NCI-H146 (cell line): Measurements from ENCODE around the gene HMX3.

Experiments used
- DNase-seq: peaks from one replicate; lab custom pipeline; 2025; lab: John Stamatoyannopoulos, UW

The HMX3 gene

DNA sequence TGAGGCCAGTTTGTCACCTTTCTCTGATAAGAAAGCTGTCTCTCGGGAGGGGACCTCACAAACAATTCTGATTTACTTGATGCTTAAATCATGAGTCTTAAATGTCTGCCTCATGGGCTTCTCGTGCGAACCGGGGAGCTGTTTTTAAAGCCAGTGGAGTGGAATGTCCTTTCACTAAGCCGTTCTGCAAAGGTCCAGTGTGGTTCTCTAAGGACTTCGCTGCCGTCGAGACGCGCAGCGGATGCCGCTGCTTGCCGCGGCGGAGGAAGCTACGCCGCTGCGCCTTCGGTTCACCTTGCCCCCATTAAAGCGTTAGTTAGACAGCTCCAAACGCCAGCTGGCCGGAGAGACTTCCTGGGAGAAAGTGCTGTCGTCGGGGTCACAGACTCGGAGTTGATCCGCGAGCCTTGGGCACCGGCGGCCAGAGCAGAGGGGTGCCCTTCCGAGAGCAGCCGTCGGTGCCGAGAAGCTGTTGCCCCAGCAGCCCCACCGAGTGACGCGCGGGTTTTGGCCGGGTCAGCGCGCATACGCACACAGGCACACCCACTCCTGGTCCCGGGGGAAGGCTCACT lies 1.3 kb upstream of the HMX3 start:
- DNase-seq = no peak

DNA sequence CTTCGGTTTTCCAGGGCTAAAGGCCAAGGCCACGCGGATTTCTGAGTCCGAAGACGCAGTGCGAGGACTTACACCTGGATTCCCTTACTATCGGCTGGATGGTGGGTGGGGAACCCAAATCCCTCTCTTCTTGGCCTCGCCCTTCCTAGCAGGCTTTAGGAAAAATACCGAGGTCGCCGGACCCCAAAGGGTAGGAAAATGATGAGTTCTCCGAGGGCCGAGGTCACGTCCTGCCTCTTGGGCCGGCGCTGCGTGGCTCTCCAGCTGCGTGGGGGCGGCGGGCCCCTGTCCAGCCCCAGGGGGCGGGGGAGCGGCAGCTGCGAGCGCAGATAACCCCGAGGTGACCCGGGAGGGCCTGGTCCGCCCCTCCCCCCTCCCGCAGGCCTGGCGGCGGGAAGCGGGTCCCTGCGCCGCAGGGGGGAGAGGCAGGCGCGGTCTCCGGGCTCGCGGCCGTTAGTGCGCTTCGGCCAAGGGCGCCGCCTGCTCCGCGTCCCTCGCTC lies 805 bp upstream of the HMX3 start:
- no peak for DNase-seq

DNA sequence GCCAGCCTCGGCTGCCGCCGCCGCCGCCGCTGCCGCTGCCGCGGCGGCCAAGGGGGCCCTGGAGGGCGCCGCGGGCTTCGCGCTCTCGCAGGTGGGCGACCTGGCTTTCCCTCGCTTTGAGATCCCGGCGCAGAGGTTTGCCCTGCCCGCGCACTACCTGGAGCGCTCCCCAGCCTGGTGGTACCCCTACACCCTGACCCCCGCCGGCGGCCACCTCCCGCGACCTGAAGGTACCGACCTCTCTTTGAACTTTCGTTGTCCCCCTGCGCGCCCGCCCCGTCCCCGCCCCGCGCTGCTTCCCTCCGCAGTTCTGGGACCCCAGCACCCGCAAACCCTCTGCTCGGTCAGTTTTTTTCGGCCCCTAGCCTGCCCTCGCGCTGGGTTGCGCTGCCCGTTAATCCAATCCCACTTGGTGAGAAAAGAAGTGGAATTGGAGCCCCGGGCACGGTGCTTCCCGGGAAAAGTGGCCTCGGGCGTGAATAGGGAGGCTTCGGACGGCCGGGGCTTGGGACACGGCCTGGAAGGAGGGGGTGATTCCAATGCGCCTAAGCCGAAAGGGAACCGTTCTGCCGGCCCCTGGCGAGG lies 543 bp downstream of the HMX3 start:
- DNase-seq = no peak

DNA sequence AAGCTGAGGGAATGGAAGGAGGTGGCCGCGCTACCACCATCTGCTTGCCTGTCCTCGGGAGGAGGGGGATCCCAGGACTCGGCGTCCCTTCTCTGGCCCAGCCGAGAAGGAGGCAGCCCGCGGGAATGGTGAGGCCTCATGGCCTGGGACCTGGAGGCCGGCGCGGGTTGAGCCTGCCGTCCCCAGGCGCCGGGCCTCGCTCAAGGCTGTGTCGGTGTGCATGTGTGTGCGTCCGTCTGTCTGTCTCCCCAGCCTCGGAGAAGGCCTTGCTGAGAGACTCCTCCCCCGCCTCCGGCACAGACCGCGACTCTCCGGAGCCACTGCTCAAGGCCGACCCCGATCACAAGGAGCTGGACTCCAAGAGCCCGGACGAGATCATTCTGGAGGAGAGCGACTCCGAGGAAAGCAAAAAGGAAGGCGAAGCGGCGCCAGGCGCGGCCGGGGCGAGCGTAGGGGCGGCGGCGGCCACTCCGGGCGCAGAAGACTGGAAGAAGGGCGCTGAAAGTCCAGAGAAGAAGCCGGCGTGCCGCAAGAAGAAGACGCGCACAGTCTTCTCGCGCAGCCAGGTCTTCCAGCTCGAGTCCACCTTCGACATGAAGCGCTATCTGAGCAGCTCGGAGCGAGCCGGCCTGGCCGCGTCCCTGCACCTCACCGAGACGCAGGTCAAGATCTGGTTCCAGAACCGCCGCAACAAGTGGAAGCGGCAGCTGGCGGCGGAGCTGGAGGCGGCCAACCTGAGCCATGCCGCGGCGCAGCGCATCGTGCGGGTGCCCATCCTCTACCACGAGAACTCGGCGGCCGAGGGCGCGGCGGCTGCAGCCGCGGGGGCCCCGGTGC lies 1.3 kb downstream of the HMX3 start:
- DNase-seq = no peak

DNA sequence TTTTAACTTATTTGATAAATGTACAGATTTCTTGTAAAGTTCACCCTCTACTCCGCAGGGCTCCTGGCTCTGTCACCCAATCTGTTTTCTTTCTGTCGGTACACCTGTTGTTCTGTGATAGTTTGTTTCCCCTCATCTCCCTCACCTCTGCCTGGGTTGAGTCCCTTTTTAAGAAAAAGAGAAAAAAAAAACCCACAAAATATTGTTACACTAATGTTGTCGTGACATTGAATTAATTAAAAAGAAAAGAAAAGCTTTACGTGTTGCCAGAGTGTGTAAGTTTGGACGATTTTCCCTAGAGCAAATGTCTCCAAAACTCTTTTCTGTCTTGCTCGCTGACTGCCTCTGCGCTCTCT lies 3.4 kb downstream of the HMX3 start:
- no peak for DNase-seq

DNA sequence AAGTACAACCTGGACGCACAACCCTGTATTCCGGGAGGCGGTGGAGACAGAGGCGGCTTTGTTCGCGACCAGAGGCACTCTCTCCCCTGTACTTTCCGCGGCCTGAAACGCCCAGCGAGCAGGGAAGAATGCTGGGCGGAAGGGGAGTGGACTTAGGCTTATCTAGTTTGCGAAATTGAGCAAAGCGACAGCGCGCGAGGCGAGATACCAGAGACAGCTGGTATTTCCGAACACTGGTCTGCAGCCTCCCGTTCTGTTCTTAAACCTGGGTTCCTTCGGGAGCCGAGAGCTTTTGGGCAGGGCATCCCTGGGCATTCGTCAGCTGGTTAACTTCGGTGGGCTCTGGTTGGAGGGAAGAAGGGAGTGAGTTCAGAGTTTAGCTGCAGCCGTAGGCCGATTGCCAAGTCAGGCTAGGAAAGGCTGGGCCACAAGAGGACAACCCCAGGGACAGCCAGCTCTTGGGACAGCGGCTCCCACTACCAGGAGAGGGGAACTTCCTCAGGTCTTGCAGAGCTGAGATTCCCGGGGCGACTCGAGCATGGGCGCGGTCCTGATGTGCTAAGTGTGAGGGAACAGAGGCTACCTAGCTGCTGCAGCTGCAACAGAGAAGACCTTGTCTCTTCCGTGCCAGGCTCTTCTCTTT lies 3.9 kb downstream of the HMX3 start:
- no peak for DNase-seq

DNA sequence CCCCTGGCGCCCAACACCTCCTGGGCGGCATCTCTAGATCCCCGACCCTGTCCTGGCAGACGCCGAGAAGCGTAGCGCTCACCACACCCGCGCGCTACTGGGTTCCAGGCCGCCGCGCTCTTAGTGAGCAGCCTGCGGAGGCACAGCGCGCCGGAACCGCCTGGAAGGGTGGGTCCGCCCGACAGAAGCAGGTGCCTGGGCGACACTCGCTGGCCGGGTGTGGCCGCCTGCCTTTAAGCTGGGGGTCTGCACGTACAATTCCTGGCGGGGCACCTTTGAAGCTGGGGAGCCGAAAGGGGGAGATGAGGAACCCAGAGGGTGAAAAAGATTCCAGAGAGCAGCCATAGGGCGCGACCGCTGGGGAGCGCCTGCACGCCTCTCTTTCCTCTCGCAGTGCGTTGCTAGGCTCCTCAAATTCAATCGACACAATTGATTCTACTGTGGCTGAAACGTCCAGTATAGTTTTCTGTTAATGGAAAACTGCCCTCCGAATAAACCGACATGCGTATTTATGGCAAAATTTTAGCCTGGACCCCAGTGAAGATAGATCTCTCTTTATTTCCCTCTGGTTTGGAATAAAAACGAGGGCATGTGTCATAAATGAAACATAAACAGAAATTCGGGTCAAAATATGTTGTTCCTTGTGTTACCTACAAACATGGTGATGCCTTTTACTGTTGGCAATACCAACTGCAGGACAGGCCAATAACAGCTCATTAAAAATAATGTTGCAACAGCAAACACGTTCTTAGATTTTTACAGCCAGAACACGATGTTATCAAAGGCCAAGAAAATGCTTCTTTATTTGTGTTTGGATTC lies 4.6 kb downstream of the HMX3 start:
- DNase-seq = no peak

DNA sequence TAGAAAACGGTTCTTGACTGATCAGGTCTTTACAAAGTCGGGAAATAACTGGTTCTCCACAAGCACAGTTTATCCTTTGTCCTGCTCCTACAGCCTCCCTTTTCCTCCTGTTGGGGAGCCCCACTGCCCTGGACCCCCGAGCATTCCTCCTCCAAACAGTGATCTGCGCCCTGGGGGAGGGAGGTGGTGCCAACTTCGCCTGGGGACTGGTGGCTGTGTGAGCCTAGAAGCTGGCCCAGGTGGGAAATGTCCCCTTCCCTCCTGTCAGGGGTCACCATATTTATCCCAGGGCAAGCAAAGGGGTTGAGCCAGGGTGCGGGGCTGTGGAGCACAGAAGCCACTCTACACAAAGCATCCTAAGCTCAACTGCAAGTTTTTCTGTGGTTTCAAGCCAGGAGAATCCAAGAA lies 5.2 kb downstream of the HMX3 start:
- no peak for DNase-seq

DNA sequence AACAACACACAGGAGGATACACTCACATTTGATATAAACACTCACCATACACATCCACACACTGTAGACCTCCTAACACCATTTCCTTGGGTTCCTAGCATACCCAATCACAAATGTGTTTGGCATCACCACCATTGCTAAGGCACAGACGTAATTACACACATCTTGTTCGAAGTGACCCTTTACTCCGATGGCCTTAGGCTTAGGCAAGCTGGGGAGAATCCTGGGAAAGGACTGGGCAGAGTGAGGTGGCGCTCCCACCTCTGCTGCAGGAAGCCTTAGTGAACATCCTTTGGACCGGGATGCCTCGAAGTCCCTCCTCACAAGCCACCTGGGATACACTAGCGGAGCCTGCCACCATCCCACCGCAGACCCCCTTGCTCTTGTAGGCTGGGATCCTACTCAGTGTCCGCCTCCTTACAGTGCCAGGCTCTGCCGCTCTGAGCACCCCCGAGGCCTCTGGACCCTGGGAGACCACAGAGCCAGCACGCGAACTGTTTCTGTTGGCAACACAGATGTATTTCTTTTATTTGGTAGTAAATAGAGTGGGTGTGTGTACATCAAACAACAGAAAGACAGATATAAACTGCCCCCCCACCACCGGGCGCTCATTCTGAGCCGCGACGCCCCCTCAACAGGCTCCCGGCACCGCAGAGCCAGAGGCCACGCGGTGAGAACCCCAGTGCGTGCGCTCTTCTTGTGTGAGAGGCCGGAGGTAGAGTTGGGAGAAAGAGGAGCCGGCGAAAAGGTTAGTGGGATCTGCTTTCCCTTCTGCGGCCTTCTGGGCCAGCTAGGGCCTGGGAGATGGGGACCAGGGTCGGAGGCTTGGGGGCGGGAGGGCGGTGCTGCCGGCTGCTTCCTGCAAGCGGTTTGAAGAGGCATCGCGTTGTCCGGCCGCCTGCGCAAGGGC lies 6.3 kb downstream of the HMX3 start:
- no peak for DNase-seq

DNA sequence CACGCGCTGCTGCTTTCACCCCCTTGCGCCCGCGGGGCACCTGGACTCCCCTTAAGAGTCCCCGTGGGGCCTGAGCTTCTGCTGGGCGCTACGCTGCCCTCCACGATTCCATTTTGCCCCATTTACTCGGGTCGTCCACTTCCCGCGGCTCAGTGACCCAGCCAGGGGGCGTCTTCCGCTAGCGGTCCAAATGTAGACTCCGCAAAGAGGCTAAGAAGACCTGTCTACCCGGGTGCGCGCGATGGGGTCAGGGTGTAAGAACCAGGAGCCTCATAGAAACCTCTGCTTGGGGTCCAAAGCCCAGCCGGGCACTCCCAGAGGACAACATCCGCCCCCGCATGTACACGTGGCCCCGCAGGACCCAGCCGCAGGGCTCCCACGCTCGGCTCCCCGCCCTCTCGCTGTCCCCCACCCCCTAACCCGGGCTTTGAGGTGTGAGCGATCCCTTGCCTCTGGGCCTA lies 7.0 kb downstream of the HMX3 start:
- DNase-seq = no peak

DNA sequence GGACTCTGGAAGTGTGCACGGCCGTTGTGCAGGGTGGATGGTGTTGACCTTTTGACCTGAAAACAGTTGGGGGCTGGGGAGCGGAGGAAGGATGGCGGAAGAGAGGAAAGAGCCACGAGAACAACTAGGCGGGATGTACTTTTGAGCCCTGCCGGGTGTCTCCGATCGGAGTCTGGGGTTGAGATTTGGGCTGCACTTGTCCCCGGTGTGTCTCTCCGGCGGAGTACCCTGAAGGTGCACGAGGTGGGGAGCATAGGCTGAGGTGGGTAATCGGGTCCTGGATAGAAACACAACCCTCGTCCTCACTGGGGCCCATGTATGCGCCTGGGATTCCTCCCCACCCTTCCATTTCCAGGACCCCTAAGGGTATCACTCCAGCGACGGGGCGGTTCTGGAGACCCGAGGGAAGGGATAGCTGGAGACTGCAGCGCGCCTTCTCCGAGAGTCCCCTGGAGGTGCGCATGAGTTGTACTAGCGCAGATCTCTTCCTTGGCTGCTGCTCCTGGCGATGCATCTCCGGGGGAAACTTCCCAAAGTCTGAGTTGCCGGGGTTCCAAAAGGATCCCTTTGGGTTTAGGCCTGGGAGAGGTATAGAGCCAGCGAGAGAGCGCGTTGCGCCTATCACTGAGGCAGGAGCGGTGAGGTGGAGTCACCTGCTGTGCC lies 7.5 kb downstream of the HMX3 start:
- no peak for DNase-seq

DNA sequence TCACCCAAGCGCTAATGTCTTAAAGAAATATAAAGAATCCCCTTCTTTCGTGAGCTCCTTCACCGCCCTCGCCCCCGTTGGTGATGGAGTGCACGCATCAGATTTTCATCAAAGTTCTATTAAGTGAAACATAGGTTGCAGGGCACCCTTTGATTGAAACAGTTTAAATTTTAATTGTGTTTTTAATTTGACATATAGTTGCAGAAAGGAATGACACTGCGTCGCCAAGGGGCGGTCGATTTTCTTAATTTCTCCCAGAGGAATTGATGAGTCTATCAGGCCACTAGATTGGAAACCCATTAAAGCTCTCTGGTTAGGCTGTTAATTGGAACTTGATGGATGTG lies 8.0 kb downstream of the HMX3 start:
- DNase-seq = no peak

DNA sequence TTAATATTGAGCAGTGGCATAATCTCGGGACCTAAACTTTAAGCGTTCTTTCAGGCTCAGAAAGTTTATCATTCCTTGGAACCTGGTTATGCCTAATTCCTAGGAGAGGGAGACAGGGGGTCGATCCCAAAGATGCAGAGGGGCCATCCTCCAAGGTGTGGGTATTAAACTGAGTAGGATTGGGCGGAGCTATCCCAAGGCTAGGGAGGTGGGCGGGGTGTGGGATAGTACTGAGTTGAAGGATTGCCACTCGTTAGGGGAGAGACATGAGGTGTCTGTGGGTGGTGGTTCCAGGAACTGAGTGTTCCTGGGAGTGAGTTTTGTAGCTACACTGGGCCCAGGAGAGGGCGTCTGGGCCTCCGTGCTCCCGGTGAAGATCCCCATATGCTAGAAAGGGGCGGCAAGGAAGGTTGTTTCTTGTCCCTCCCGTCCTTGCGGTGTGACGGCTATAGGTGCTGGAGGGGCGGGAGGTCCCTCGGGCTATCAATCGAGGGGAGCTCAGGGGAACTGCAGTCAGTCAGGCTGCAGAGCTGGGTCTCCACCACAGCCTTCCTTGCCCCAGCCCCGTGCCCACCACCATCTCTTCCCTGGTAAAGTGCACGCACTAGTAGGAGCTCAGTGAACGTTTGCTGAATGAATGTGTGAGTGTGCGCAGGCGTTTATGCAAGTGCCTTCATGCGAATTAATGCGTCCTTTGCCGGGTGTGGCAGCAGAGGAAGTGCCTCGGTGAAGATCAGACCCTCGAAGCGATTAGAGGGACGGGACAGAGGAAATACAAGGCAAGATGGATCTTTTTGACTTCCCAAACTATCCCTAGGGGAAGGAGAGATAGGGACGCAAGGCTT lies 9.1 kb downstream of the HMX3 start:
- DNase-seq = no peak

DNA sequence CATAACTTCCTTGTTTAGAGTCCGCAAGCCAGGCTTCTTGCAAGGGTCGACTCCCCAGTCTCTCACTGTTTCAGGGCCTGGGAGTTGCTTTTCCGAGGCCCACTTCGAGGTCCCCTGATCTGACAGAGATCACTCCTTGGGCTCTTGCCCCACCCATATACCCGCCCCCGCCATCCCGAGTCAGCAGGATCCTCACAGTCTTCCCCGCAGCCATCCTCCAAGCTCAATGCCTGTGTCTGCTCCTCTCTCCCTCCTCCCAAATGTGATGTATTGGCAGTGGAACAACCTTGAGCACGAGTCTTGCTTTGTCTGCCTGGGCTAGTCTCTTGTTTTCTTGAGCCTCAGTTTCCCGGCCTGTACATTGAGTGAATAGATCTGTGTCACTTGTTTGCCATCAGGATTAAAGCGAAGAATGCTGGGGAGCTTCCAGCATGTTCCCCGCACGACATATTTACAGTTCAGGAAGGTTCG lies 9.8 kb downstream of the HMX3 start:
- no peak for DNase-seq

DNA sequence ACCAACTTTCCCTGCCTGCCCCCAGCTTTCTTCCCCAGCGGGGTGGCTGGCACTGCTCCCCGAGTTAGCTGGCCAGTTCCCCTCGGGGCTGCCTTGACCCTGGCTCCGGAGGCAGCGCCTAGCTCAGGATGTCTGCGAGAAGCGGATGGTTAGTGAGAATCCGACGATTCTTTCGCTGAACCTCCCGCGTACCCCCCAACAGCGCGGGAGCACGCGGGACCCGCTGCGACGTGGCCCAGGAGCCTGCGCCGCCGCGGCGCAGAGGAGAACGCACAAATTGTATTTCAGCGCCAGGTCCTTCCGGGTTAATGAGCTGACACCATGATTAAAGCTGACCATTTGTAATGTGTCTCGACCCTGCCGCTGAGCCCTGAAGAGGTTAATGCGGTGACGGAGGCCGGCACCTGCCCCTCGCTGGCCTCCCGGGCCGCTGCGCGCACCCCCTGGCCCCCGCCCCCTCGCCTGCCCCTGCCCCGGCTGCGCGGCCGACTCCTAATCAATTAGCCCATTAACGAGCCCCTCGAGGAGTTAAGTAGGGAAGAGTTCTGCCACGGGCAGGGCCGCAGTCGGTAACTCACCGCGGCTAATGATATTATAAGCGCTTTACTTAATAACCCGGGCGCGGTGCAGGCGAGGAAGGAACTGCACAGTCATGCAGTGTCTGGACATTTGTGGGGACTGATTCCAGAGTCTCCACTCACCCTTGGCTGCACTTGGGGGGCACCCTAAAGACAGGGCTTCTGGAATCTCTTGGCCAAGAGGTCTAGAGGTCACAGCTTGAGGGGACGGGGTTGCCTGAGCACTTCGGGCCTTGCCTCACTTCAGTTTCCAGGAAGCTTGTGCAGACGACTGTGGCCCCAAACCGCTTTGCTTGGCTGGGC lies 10.5 kb downstream of the HMX3 start:
- no peak for DNase-seq

DNA sequence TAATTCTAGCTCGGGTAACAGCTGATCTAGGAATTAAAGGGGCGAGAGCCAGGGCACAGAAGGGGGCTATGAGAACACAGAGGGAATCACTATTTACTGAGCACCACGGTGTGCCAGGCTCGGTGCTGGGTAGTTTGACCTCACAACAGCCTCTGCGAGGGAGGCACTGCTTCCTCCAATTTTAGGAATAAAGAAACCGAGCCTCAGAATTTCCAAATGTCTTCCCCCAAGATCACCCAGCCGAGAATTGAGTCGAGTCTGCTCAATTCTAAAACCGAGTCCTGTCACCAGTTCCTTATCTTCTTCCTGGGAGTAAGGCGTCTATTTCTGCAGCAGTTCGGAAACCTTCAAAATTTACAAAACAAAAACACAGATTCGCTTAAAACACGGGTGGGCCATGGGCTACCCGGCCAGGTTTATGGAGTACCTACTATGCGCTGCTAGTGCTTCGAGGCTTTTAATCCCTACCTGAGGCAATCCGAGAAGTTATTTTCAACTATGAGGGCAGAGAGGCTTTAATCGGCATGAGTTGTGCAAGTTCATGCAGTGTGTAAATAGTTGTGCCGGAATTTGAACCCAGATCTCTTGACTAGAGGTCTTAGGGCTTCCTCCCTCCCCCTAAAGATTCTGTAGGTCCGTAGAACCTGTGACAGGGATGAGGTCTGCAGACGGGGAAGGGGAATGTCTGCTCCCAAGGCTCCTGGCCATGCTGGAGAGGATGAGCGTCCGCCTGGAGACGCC lies 11.3 kb downstream of the HMX3 start:
- DNase-seq = no peak

DNA sequence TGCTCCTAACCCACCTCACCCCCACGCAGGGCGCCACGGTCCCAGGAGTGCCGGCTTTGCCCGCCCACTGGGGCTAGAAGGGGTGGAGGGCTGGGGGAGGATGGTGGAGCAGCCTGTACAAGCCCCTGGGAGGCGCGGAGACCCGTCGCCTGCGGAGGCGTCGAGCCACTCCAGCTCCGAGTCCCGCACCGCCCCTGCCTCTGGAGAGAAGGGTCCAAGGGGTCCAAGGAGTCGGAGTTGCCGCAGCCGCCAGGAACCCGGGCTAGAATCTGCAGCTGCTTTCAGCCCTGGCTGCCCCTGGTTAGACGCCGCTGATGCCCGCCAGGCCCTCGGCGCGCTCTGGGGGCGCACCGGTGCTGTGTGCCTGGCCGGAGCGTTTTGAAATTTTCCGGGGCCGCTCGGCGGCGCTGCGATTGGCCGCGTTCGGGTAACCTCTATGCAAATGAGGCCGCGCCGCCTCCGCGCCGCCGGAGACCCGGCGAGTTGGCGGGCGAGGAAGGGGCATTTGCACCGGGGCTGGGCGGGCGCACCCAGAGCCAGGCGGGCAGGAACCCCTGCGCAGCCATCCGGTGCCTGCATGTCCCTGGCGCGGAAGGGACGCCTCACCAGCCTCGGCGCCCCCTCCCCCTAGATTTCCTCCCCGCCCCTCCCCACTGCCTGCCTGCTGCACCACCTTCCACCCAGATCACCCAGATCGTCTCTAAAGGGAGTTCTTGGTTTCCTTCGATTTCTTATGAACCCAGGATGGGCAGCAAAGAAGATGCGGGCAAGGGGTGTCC lies 12.1 kb downstream of the HMX3 start, which contains the start of gene HMX2:
Gene HMX2 (plus strand): TSS at position 502 of the 779 bp plus-strand sequence. CDS start 243 bp downstream, at position 745.
- DNase-seq = peak; percentile 68
